ENCODE measurements around the gene MAP6. TPM values are rescaled to one million over a fixed set of nuclear protein-coding genes. Genes with fewer than 3 reads are reported as not detected.

The MAP6 gene
- total RNA-seq, 4 donors from 2014 or later: 0.35 to 5.0 (median 0.75) TPM

DNA sequence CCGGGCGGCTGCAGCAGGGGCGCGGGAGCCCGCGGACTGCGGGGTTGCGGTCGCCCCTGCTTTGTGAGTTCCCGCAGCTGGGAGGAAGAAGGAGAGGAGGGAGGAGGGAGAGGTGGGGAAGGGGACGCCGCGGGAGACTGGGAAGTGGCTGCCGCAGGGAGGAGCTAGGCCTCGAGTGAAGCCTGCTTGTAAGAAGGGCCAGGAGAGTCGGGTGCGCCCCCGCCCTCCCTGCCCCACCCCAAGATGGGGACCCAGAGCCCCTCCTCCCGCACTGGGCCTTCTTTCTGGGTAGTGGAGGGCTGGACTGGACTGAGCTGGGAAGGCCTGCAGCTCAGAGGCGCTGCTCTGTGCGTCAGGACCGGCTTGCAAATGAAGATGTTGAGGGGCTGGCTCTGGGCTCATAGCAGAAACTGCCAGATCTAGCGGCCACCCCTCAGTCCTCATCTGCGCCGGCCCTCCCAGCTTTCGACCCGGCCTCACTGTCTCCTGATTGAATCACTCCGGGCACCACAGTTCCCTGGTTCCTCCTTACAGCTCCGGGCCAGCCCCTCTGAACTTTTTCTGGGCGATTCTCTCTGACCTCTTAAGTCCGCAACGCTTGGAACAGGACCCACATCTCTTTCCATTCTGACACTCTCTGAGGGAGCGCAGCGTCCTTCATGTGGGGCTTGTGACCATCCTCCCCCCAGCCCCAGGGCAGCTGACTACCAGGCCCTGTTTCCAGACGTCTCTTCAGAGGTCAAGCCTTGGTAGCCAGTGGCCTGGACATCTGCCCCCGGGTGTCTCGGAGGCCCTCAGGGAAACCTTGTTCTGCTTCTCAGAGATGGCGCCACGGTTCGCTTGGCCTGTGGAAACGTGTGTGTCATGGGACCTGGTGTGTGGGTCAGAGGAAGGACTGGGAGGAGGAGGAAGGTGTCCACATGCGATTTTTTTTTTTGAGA is 84.8 kb downstream of the MAP6 start:
- TF ChIP-seq, protein P1, sequence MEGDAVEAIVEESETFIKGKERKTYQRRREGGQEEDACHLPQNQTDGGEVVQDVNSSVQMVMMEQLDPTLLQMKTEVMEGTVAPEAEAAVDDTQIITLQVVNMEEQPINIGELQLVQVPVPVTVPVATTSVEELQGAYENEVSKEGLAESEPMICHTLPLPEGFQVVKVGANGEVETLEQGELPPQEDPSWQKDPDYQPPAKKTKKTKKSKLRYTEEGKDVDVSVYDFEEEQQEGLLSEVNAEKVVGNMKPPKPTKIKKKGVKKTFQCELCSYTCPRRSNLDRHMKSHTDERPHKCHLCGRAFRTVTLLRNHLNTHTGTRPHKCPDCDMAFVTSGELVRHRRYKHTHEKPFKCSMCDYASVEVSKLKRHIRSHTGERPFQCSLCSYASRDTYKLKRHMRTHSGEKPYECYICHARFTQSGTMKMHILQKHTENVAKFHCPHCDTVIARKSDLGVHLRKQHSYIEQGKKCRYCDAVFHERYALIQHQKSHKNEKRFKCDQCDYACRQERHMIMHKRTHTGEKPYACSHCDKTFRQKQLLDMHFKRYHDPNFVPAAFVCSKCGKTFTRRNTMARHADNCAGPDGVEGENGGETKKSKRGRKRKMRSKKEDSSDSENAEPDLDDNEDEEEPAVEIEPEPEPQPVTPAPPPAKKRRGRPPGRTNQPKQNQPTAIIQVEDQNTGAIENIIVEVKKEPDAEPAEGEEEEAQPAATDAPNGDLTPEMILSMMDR (IDR thresholded peaks at IDR 0.05): no peak
- no peak for TF ChIP-seq POLR2A (IDR thresholded peaks at IDR 0.05)
- peak overlapping the region; percentile 78 to 92 (median 84) for H3K27ac ChIP-seq
- H3K9me3 ChIP-seq: no peaks in the 10 kb centered on the region
- peaks cover 0 to 23% (median 2%) of the 10 kb centered on the region in 4 donors for H3K4me1 ChIP-seq
- no peaks in the 10 kb centered on the region for H3K27me3 ChIP-seq
- DNase-seq: peak in 2 of 3 donors; percentile 25 to 66
- no peaks in the 10 kb centered on the region for H3K36me3 ChIP-seq
- H3K4me3 ChIP-seq: peak overlapping the region; percentile 58 to 71 (median 64)

DNA sequence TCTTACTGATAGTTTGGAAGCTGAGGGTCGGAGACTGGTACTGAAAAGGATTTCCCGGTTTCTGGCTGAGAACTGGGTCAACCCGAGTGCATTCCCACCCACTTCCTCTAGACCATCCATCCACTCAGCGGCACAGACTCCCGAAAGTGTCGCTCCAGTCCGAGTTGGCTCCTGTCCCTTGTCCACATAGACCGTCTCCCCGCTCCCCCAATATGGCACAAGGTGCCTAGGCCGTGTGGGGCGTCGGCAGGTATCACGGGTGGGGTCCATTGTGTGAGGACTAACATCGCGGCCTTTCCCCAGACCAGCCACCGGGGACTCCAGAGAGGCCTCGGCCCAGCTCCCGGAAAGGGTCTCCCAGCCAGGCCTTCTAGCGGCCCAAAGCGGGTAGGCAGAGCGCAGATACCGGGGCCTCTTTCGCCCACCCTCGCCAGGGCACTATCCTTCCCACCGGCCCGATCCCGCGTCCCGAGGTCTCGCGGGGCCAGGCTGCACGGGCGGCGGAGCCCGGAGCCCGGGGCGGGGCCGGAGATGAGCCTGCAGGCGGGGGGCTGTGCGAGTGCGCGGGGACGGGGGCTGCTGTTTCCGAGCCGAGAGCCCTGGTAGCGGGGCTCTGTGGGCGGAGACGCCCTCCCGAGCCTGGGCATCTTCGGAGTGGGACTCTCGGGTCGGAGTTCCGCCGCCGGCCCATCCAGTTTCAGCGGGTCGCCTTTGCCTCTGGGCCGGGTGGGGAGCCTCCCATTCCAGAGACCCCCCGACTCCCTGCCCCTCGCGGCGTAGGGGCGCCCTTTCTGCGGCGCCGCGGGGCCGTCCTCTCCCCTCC is 85.7 kb downstream of the MAP6 start:
- H3K36me3 ChIP-seq: no peaks in the 10 kb centered on the region
- H3K4me3 ChIP-seq: peak overlapping the region; percentile 58 to 71 (median 64)
- H3K27me3 ChIP-seq: no peaks in the 10 kb centered on the region
- H3K27ac ChIP-seq: peak overlapping the region; percentile 78 to 92 (median 84)
- no peaks in the 10 kb centered on the region for H3K9me3 ChIP-seq
- peak; percentile 34 to 69 (median 65) for DNase-seq
- TF ChIP-seq POLR2A (IDR thresholded peaks at IDR 0.05): peak in 1 of 2 donors; percentile 46
- TF ChIP-seq, protein P1 (IDR thresholded peaks at IDR 0.05): peak in 4 of 6 experiments; percentile 7 to 32 (median 26)
- peaks cover 0 to 16% (median 2%) of the 10 kb centered on the region in 4 donors for H3K4me1 ChIP-seq

DNA sequence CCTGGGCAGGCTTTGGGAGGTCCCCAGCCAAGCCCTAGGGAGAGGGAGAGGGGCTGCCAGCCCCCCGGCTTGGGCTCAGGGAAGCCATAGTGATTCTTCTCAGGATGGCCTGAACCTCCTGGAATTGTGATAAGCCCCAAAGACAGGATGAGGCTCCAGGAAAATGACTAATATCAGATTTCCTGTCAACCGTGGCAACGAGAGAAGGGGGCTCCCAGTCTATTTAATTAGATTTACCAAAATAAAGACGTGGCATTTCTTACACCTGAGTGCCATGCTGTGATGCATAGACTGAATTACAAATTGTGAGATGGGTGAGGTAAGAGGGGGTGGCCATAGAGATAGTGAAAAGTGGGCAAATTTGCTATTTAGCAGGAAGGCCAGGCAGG is 86.3 kb downstream of the MAP6 start:
- peaks cover 0 to 16% (median 2%) of the 10 kb centered on the region in 4 donors for H3K4me1 ChIP-seq
- H3K27me3 ChIP-seq: no peaks in the 10 kb centered on the region
- peak overlapping the region; percentile 78 to 92 (median 84) for H3K27ac ChIP-seq
- TF ChIP-seq, protein P1 (IDR thresholded peaks at IDR 0.05): no peak
- no peak for TF ChIP-seq POLR2A (IDR thresholded peaks at IDR 0.05)
- no peak for DNase-seq
- H3K4me3 ChIP-seq: peak overlapping the region; percentile 58 to 71 (median 64)
- H3K9me3 ChIP-seq: no peaks in the 10 kb centered on the region
- H3K36me3 ChIP-seq: no peaks in the 10 kb centered on the region

DNA sequence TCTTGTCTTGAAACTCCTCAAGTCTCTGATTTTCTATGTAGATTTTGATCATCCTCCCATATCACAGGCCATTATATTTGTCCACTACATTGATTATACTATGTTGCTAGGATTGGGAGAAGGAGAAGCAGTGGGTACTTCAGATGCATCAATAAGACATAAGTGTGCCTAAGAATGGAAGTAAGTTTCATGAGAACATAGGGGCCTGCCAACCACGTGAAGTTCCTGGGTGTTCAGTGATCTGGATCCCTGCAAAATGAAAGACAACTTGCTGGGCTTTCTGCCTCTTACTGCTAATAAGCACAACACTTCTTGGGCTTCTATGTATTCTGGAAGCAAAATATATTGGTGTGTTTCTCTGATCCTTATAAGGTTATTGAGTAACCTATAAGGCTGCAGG is 89.0 kb downstream of the MAP6 start:
- Histone ChIP-seq H3K27me3 (no peaks in the 10 kb centered on the region), H3K9me3 (no peaks in the 10 kb centered on the region), H3K36me3 (no peaks in the 10 kb centered on the region), H3K27ac (no peak overlapping the region), H3K4me3 (no peak overlapping the region), H3K4me1 (peaks cover 0 to 23% (median 2%) of the 10 kb centered on the region in 4 donors)
- TF ChIP-seq, protein P1 (IDR thresholded peaks at IDR 0.05): no peak
- no peak for TF ChIP-seq POLR2A (IDR thresholded peaks at IDR 0.05)
- DNase-seq: no peak

DNA sequence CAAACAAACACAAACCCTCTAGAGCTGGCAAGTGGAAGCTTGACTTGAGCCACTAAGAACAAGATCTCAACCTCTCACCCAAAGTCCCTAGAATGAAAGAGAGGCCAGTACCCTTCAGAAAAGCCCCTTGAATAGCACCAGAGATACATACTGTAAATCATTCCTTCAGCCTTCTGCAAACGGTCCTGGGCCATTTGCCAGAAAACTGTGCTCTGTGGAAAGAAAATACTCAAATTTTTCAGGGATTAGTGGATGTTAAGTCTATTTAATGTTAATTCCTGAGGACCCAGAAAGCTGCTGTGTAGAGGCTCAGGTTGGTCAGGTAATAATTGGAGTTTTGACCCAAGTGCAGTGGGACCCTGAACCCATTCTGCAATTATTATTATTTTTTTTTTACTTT is 89.9 kb downstream of the MAP6 start:
- no peaks in the 10 kb centered on the region for H3K36me3 ChIP-seq
- no peaks in the 10 kb centered on the region for H3K9me3 ChIP-seq
- no peak for DNase-seq
- TF ChIP-seq, protein P1 (IDR thresholded peaks at IDR 0.05): no peak
- no peak for TF ChIP-seq POLR2A (IDR thresholded peaks at IDR 0.05)
- no peak overlapping the region for H3K27ac ChIP-seq
- no peaks in the 10 kb centered on the region for H3K27me3 ChIP-seq
- H3K4me1 ChIP-seq: peaks cover 0 to 21% (median 2%) of the 10 kb centered on the region in 4 donors
- no peak overlapping the region for H3K4me3 ChIP-seq

Data from Peyer's patch (tissue), 4 donors.